Mucosa of gallbladder (tissue), 1 donor: ENCODE results near the gene TRAPPC10. TPM values are rescaled to one million over a fixed set of nuclear protein-coding genes. Genes with fewer than 3 reads are reported as not detected.

Source experiments
- DNase-seq: peaks from one replicate; pipeline ENCODE4 v3.0.0-alpha.2; 2020; ENCODE audit warnings: low spot score
- total RNA-seq: library from RNA; stranded (reverse); gene quantifications from one replicate; pipeline ENCODE4 v1.2.1, GENCODE V29; 2021
- donor health status: DM: no; HTN: no; CAD: no.

The TRAPPC10 gene
- total RNA-seq, 1 donor from 2014 or later = 37.0 TPM

- no peak for DNase-seq
Measured at GRCh38 chr21:44005071-44005470, 7.0 kb upstream of the TRAPPC10 start.

DNA sequence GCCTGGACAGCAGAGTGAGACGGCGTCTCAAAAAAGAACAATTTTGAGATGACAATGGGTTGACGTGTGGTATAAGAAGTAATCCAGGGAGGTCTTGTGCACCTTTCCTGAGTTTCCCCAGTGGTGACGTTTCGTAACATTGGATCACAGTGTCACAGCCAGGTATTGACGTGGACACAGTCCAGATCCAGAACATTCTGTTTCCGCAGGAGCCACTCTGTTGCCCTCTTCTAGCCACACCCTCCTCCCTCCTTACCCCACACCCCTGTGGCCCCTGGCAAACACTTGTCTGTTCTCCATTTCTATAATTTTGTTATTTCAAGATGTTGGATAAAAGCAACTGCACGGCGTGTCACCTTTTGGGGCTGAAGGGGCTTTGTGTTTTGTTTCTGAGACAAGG is 6.5 kb upstream of the TRAPPC10 start:
- DNase-seq = peak; percentile 45

- peak; percentile 73 for DNase-seq
Measured at GRCh38 chr21:44006017-44006619, 6.0 kb upstream of the TRAPPC10 start.

DNA sequence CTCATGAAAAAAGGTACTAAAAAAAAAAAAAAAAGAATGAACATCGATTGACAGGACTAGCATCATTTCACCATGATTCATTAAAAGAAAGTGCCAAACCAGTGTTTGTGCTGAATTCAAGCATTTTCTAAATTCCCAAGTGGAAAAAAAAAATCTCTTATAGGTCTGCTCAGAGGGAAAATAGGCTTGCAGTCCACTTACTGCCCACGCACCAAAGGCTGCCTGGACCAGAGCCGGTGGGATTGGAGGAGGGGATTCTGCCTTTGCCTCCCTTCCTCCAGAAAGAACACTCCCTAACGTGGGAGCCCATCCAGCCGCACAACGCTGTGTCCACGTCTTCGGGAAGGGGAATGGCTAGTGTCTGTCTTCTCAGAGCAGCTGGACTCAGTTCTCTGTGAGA is 5.5 kb upstream of the TRAPPC10 start:
- DNase-seq = peak; percentile 35

GRCh38 chr21:44010429-44010828 is 1.7 kb upstream of the TRAPPC10 start:
- no peak for DNase-seq

DNA sequence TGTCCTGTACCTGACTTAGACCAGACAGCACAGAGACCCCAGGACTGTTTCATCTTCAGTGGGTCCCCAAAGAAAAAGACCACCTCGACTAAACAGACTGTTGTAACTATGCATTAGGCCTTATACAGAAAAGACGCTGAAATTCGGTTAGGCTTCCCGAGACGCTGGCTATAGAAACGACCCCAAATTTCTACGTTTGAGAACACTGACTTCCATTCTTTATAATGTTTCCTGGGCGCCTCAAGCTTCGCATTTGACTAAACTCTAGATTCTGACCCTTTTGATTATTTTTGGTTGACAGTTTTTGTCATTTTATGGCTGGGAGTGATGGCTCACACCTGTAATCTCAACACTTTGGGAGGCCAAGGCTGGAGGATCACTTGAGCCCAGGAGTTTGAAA is 986 bp upstream of the TRAPPC10 start:
- DNase-seq = no peak

DNA sequence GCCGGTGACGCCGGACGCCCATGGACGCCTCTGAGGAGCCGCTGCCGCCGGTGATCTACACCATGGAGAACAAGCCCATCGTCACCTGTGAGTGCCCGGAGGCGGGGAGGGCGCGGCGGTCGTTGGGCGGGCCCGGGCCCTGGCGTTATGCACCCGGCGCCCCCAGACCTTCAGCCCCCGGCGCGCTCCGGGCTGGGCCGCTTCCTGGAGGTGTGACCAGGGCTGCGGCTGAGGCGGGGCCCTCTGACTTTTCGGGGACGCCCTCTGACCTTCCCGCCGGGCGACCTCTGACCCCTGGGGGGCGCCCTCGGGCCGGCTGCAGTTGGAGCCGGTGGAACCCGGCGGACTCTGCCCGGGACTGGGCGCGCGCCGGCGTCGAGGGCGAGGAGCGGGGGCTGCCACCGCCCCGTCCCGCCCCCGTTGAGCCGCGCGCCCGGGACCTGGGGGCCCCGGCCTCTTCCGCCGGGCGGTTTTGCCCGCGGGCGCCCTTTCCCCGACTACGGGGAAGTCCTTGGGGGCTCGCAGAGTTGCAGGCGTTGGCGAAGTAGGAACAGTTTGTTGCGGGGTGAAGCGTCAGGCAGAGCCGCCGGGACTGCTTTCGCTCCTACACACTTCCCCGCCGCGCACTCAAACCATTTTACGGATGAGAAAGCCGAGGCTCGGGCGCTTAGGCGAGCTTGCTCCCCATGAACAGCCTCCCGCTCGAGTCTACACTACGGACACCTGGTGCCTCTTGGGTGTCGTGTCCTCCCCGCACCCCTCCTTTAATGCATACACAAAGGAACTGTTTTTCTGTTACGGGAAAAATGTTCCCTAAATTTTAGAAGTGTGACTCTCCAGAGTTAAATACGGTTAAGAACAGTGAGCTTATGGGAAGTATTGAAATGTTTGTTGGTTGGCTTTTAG is 618 bp downstream of the TRAPPC10 start:
- peak; percentile 48 for DNase-seq

- no peak for DNase-seq
Measured at GRCh38 chr21:44013380-44014088, 1.4 kb downstream of the TRAPPC10 start.

DNA sequence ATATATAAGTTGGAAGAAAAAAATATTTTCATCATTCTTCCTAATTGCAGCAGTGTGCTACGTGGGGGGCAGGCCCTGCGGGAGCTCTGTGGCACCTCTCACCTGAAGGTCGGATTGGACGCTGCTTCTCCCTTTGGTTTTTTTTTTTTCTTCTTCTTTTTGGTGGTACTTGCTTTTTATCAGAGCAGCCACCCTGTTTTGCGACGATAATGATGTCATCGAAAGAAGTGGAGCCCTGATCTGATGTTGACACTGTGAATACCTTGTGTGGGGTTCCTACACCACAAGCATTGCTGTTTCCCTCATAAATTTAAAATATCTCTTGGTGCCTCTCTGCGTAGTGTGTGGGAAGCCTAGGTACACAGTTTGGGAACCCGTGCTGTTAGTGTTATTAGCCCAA is 5.5 kb downstream of the TRAPPC10 start:
- no peak for DNase-seq

- DNase-seq = no peak
Measured at GRCh38 chr21:44018127-44018526, 6.0 kb downstream of the TRAPPC10 start.

DNA sequence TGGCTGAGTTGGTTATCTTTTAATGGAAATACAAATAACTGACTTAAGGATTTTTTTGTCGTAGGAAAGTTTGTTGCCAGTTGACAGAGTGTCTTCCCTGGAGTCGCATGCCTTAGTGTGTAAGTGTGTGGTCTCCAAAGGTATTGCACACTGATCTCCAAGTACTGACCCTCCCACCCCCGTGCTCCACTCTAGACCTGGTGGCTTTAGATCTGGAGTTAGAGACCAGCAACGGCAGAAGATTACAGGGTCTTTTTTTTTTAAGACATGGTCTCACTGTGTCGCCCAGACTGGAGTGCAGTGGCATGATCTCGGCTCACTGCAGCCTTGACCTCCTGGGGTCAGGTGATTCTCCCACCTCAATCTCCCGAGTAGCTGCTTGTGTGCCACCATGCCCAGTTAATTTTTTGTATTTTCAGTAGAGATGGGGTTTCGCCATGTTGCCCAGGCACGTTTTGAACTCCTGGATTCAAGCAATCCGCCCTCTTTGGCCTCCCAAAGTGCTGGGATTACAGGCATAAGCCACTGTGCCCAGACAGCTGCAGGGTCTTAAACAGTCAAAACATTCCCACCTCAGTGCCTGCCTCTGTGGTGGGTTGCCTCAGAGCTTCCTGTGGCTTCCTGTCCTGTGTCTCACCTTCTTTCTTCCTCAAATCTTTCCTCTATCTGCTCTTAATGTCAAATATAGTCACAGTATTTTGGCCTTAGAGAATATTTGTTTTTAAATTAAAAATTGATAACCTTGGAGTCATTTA is 6.9 kb downstream of the TRAPPC10 start:
- no peak for DNase-seq

- no peak for DNase-seq
Measured at GRCh38 chr21:44019568-44019958, 7.5 kb downstream of the TRAPPC10 start.

GRCh38 chr21:44020551-44020950 is 8.4 kb downstream of the TRAPPC10 start:
- no peak for DNase-seq

GRCh38 chr21:44021064-44021463 is 9.0 kb downstream of the TRAPPC10 start:
- no peak for DNase-seq

DNA sequence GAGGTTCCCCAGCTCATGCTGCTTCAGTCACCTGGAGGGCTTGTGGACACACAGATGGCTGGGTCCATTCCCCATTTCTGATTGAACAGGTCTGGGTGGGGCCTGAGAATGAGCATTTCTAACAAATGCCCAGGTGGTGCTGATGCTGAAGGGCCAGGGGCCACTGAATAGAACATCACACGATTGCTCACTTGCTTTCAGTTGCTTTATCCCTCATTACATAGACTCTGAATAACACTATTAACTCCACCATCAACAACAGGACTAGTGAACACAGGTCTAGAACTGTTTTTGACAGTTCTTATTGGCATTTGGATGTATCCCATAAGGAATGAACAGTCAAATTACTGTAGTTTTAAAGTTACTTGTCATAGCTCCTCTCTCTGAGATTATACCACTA is 12.1 kb downstream of the TRAPPC10 start:
- DNase-seq = no peak

DNA sequence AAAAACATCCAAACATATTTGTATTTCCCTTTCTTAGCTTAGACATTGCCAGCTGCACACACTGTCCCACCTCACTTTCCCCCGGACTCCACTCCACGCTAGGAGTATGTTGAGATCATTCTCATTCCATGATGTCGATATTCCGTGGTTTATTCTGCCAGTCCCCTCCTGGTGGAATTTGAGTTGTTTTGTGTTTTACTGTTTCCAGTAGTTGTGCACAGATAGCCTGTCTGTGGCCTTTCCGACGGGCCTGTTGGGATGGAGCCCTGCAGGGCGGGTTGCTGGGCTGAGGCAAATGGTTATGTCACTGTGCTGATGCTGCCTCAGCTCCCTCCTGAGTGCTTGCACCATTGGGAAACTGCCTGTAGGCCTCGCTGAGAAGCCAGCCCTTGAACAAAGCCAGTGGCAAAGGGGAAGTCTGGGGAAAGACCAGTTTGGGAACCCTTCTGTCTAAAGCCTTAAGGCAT is 12.8 kb downstream of the TRAPPC10 start:
- DNase-seq = peak; percentile 48

DNA sequence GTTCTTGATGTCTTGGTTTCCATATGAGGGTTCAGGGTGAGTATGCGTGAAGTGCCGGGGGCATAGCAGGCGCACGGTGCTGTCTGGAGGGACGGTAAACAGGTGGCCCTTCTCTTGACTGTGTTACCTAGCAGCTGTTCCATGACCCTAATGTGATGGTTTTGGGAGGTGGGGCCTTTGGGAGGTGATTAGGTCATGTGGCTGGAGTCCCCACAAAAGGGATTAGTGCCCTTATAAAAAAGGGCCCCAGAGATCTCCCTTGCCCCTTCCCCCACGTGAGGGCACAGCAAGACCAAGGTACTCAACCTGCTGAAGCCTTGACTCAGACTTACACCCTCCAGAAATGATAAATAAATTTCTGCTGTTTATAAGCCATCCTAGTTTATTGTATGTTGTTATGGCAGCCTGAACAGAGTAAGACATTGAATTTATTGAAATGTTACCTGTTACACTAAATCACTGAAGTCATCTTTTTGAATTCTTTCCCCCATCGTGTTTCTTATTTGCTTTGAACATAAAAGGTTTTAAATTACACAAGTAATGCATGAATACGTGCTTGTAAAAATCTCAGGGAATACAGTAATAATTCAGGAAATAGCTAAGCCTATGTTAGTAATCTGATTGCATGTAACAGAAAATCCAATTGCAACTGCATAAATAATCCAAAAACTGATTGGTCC is 15.6 kb downstream of the TRAPPC10 start:
- no peak for DNase-seq

DNA sequence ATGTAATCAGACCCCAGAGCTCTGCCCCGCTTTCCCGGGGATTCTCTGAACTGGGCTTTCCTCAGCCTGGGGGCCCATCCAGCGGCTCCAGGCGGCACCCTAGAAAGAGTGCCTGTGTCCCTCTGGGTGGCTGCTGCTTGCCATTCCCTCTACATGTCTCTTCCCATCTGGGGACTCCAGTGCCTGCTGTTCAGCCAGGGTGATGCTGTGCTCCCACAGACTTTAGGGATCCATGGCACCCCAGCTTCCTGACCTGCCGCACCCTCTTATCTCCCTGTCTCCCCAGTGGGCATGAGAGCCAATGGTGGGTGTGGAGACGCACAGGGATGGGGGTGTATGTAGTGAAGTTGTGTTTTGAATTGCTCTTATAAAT is 16.2 kb downstream of the TRAPPC10 start:
- no peak for DNase-seq

GRCh38 chr21:44029460-44030087 is 17.5 kb downstream of the TRAPPC10 start:
- DNase-seq = no peak

DNA sequence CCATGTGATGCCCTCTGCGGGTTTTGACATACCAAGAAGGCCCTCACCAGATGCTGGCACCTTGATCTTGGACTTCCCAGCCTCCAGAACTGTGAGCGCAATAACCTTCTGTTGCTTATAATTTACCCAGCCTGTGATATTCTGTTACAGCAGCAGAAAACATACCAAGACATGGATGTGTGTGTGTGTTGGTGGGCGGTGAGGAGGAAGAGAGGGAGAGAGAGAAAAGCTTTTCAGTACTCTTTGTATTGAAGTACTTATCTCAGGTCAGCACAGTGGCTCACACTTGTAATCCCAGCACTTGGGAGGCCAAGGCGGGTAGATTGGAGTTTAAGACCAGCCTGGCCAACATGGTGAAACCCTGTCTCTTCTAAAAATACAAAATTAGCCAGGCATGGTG is 23.1 kb downstream of the TRAPPC10 start:
- no peak for DNase-seq

- no peak for DNase-seq
Measured at GRCh38 chr21:44038063-44038462, 26.0 kb downstream of the TRAPPC10 start.
